ENCODE results near the gene WDR70. TPM values are rescaled to one million over a fixed set of nuclear protein-coding genes. Genes with fewer than 3 reads are reported as not detected.
A peak's percentile ranks its signal among the peaks of the same experiment; 100 is the strongest.

WDR70 gene
- total RNA-seq, 1 donor from 2014 or later = 43.0 TPM

DNA sequence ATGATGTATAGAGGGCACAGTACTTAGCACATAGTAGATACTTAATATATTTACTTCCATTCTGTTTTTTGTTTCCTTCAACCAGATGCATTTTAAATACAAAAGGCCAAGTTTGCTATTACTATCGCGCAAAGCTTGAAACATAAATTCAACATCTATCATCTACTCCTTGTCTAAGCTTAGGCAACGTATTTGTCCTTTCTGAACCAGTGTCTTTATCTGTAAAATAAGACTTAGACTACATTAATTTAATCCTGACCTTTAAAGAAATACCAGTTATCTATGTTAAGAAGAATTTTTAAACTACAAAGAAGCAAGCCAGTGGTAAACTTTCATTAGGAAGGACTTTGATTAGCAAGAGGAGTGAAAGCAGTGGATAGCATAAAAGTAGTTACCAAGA is 173.0 kb downstream of the WDR70 start:
- TF ChIP-seq, protein P1, sequence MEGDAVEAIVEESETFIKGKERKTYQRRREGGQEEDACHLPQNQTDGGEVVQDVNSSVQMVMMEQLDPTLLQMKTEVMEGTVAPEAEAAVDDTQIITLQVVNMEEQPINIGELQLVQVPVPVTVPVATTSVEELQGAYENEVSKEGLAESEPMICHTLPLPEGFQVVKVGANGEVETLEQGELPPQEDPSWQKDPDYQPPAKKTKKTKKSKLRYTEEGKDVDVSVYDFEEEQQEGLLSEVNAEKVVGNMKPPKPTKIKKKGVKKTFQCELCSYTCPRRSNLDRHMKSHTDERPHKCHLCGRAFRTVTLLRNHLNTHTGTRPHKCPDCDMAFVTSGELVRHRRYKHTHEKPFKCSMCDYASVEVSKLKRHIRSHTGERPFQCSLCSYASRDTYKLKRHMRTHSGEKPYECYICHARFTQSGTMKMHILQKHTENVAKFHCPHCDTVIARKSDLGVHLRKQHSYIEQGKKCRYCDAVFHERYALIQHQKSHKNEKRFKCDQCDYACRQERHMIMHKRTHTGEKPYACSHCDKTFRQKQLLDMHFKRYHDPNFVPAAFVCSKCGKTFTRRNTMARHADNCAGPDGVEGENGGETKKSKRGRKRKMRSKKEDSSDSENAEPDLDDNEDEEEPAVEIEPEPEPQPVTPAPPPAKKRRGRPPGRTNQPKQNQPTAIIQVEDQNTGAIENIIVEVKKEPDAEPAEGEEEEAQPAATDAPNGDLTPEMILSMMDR (IDR thresholded peaks at IDR 0.05; ENCODE audit: unreplicated experiment) = no peak
- no peak overlapping the region for H3K4me3 Mint-ChIP-seq (ENCODE audit: low read depth)
- H3K4me1 Mint-ChIP-seq (ENCODE audit: low read depth) = peaks cover 1% of the 10 kb centered on the region
- peaks cover 9% of the 10 kb centered on the region for H3K9me3 Mint-ChIP-seq (ENCODE audit: low read depth)
- no peaks in the 10 kb centered on the region for H3K27me3 Mint-ChIP-seq
- DNase-seq (ENCODE audit: low spot score, unreplicated experiment) = no peak
- H3K36me3 Mint-ChIP-seq (ENCODE audit: insufficient read depth) = no peaks in the 10 kb centered on the region
- no peak overlapping the region for H3K27ac Mint-ChIP-seq

DNA sequence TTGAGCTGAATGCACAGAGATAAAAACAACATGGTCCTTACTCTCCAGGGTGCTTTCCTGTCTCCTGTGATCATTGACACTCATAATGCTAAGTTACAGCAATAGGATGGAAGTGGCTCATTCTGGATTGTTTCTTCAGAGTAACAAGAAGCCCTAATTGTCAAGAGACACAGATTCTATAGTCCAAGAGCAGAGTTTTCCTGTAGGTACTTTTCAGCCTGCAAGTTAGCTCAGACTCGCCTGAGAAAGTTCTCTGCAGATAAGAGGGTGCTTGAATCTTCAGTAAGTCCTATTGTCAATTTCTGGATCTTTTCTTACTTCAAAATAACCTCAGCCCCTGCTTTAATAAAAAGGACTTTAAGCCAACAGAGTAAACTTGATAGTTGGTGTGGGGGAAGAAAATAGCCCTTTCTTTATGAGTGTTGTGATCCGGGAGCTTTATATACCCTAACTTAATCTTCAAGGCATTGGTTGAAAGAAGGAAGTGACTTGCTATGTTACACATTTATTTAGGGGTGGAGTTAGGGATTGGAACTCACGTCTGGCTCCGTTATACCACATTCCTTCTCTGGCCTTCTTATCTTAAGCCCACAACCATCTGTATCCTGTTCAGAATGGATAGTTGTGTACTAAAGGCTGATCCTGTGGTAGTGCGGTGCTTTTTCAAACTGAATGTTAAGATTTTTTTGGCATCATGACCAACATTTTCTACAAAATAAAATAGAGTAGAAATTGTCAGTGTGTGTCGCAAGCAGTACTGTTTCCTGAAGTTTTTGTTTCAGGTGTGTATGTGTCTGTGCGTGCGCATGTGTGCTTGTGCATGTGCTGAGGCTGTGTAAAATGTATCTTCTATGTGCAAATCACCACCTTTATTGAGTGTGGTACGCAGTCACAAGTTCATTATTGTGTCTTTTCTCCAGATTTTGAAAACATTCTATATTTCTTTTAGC is 173.9 kb downstream of the WDR70 start:
- H3K27ac Mint-ChIP-seq = no peak overlapping the region
- H3K36me3 Mint-ChIP-seq (ENCODE audit: insufficient read depth) = no peaks in the 10 kb centered on the region
- H3K4me3 Mint-ChIP-seq (ENCODE audit: low read depth) = no peak overlapping the region
- TF ChIP-seq, protein P1 (IDR thresholded peaks at IDR 0.05; ENCODE audit: unreplicated experiment) = no peak
- no peaks in the 10 kb centered on the region for H3K27me3 Mint-ChIP-seq
- no peak for DNase-seq (ENCODE audit: low spot score, unreplicated experiment)
- H3K9me3 Mint-ChIP-seq (ENCODE audit: low read depth) = peaks cover 9% of the 10 kb centered on the region
- H3K4me1 Mint-ChIP-seq (ENCODE audit: low read depth) = peaks cover 1% of the 10 kb centered on the region

DNA sequence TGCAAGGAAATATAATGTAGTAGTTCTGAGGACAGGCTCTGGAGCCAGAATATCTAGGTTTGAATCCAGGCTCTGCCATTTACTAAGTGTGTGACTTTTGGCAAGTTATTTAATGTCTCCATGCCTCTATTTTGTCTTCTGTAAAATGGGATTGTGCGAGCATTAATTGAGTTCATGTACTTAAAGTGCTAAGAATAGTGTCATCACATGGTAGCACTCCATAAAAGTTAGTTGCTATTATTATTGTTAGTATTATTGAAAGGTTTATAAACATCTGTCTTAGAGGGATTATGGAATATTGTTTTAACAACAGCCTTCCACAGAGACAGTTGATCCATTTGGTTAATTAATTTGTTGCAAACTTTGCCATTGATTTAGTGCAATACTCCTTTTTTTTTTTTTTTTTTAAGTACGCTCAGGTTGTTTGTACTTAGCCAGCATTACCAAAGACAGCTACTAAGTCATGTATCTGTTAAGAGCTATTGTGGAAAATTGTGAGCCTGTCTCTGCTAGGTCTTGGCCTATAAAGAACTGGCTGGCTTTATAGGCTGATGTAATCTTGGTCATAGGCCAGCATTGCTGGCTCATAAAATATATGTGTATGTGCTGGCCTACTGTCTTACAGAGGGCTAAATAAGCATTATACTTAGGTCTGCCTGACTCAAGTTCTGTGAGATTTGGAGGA is 174.7 kb downstream of the WDR70 start:
- DNase-seq (ENCODE audit: low spot score, unreplicated experiment) = no peak
- no peaks in the 10 kb centered on the region for H3K27me3 Mint-ChIP-seq
- H3K4me1 Mint-ChIP-seq (ENCODE audit: low read depth) = peaks cover 1% of the 10 kb centered on the region
- H3K4me3 Mint-ChIP-seq (ENCODE audit: low read depth) = no peak overlapping the region
- no peak overlapping the region for H3K27ac Mint-ChIP-seq
- H3K9me3 Mint-ChIP-seq (ENCODE audit: low read depth) = peaks cover 9% of the 10 kb centered on the region
- TF ChIP-seq, protein P1 (IDR thresholded peaks at IDR 0.05; ENCODE audit: unreplicated experiment) = no peak
- no peaks in the 10 kb centered on the region for H3K36me3 Mint-ChIP-seq (ENCODE audit: insufficient read depth)

DNA sequence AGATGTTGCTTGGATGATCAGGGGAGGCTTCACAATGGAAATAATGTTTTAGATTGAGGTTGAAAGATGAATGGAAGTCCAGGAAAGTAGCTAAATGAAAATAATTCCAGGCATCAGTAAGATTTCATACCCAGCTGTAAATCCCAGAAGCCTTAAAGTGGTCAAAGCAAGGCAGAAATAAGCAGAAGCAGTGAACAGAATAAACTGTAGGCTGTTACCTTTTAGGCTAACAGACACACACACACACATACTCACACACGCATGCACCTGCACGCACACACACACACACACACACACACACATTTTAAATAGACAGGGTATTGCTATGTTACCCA is 175.3 kb downstream of the WDR70 start:
- Mint-ChIP-seq H3K36me3 (ENCODE audit: insufficient read depth) (no peaks in the 10 kb centered on the region), H3K4me1 (ENCODE audit: low read depth) (no peaks in the 10 kb centered on the region), H3K27me3 (no peaks in the 10 kb centered on the region), H3K4me3 (ENCODE audit: low read depth) (no peak overlapping the region), H3K9me3 (ENCODE audit: low read depth) (peaks cover 9% of the 10 kb centered on the region), H3K27ac (no peak overlapping the region)
- DNase-seq (ENCODE audit: low spot score, unreplicated experiment) = no peak
- TF ChIP-seq, protein P1 (IDR thresholded peaks at IDR 0.05; ENCODE audit: unreplicated experiment) = no peak

DNA sequence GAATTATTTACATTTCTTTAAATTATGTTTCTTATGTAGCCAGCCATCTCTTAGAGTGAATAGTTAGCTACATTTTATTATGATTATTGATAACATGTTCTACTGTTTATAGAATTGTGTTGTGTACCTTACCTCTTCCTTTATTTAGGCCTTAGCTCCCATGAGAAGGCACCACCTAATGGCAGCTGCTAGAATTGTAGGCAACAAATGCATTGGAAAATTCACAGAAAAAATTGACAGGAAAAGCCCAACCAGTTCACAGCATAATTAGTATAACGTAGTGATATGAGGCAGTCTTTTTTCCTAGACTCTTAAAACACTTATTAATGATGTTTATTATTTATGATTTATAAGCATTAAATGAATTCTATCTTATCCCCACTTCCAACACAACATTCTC is 175.8 kb downstream of the WDR70 start:
- Mint-ChIP-seq H3K4me3 (ENCODE audit: low read depth) (no peak overlapping the region), H3K27ac (no peak overlapping the region), H3K27me3 (no peaks in the 10 kb centered on the region), H3K4me1 (ENCODE audit: low read depth) (no peaks in the 10 kb centered on the region), H3K9me3 (ENCODE audit: low read depth) (peaks cover 9% of the 10 kb centered on the region), H3K36me3 (ENCODE audit: insufficient read depth) (no peaks in the 10 kb centered on the region)
- no peak for DNase-seq (ENCODE audit: low spot score, unreplicated experiment)
- TF ChIP-seq, protein P1 (IDR thresholded peaks at IDR 0.05; ENCODE audit: unreplicated experiment) = peak; percentile 48
